Activated CD8-positive, alpha-beta T cell treated with anti-CD3 and anti-CD28 coated beads, Interleukin-2, amount 10 ng/mL, durations not matched to agents 7 days and 5 days (primary cell): Measurements from ENCODE around the gene CSMD2. TPM values are rescaled to one million over a fixed set of nuclear protein-coding genes. Genes with fewer than 3 reads are reported as not detected.

Source experiments
- ATAC-seq: fragments of 150-1000 bp; cut with Tn5 transposase; one replicate; pipeline ENCODE4 v1.10.0; 2021; ENCODE audit warnings: moderate library complexity
- CTCF ChIA-PET: fragments of 350-600 bp; sonication (Branson Sonifier 250); formaldehyde crosslinking; loops from one replicate; lab custom pipeline; 2021; ENCODE audit warnings: antibody characterized with exemption; lab: Charles Lee
- POLR2A ChIA-PET: fragments of 350-600 bp; sonication (Branson Sonifier 250); formaldehyde crosslinking; loops from one replicate; lab custom pipeline; 2021; ENCODE audit warnings: antibody characterized with exemption; lab: Charles Lee
- DNase-seq: peaks from one replicate; pipeline ENCODE4 v3.0.0-alpha.2; 2020
- H3K27ac Mint-ChIP-seq: one replicate; pipeline ENCODE4 v1.8.0; 2021; ENCODE audit warnings: mild to moderate bottlenecking, mixed read lengths
- H3K27me3 Mint-ChIP-seq: one replicate; pipeline ENCODE4 v1.8.0; 2021; ENCODE audit warnings: low read depth, mixed read lengths
- H3K36me3 Mint-ChIP-seq: one replicate; pipeline ENCODE4 v1.8.0; 2021; ENCODE audit warnings: low read depth, mixed read lengths
- H3K4me1 Mint-ChIP-seq: one replicate; pipeline ENCODE4 v1.8.0; 2021; ENCODE audit warnings: low read depth, mixed read lengths
- H3K4me3 Mint-ChIP-seq: one replicate; pipeline ENCODE4 v1.8.0; 2021; ENCODE audit warnings: mild to moderate bottlenecking, mixed read lengths
- H3K9me3 Mint-ChIP-seq: one replicate; pipeline ENCODE4 v1.8.0; 2022; ENCODE audit warnings: mixed read lengths; ENCODE audit not compliant: insufficient read depth
- total RNA-seq, 2 experiments: library from RNA; stranded (reverse); gene quantifications; one replicate each; pipeline ENCODE4 v1.2.3, GENCODE V29; 2021

CSMD2 gene
- total RNA-seq, 2 experiments from 2014 or later = not detected

GRCh38 chr1:33792651-33793050, 372.4 kb downstream of the CSMD2 start:
- no peak overlapping the region for H3K27ac Mint-ChIP-seq
- no peaks in the 10 kb centered on the region for H3K36me3 Mint-ChIP-seq
- DNase-seq (no peak), ATAC-seq (no peak)
- H3K9me3 Mint-ChIP-seq = no peaks in the 10 kb centered on the region
- CTCF ChIA-PET = no interaction called here
- H3K4me1 Mint-ChIP-seq = peaks cover 14% of the 10 kb centered on the region
- H3K27me3 Mint-ChIP-seq = peaks cover 7% of the 10 kb centered on the region
- no peak overlapping the region for H3K4me3 Mint-ChIP-seq
- POLR2A ChIA-PET = no interaction called here

DNA sequence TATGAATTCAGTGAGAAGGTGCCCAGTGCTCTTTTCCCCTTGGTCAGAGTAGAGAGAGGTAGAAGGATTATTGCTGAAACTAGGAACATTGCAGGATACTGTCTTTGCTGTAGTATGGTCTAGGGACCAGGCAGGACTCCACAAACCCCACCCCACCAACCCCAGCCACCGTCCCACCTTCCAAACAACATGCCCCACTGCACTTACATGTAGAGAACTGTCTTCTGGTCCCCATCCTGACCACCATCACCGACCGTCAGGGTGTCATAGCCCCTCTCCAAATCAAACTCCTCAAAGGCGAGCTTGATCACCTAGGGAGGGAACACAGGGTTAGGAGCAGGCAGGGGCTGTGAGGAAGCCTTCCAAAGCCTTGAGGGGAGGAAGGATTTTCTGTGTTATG, 372.8 kb downstream of the CSMD2 start:
- H3K27ac Mint-ChIP-seq = no peak overlapping the region
- no peak for DNase-seq
- peaks cover 14% of the 10 kb centered on the region for H3K4me1 Mint-ChIP-seq
- no peak for ATAC-seq
- POLR2A ChIA-PET = no interaction called here
- no peak overlapping the region for H3K4me3 Mint-ChIP-seq
- CTCF ChIA-PET = no interaction called here
- H3K36me3 Mint-ChIP-seq = no peaks in the 10 kb centered on the region
- peaks cover 7% of the 10 kb centered on the region for H3K27me3 Mint-ChIP-seq
- no peaks in the 10 kb centered on the region for H3K9me3 Mint-ChIP-seq

DNA sequence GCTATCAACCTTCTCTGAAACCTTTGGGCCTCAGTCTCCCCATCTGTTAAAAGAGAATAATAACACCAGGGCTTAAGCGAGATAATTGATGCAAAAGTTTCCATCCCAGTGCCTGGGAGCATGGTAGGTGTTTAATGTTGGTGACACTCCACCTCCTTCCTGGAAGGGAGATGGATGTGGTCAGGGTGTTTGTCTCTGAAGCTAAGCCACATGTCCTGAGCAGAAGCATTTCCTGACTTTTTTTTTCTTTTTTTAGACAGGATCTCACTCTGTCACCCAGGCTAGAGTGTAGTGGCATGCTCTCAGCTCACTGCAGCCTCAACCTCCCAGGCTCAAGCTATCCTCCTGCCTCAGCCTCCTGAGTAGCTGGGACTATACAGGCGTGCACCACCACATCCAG, 373.8 kb downstream of the CSMD2 start:
- DNase-seq = peak; percentile 37
- Mint-ChIP-seq H3K36me3 (no peaks in the 10 kb centered on the region), H3K27ac (no peak overlapping the region), H3K4me3 (no peak overlapping the region), H3K27me3 (peaks cover 7% of the 10 kb centered on the region), H3K4me1 (peaks cover 14% of the 10 kb centered on the region), H3K9me3 (no peaks in the 10 kb centered on the region)
- ATAC-seq = peak; percentile 49
- ChIA-PET CTCF (no interaction called here), POLR2A (no interaction called here)

DNA sequence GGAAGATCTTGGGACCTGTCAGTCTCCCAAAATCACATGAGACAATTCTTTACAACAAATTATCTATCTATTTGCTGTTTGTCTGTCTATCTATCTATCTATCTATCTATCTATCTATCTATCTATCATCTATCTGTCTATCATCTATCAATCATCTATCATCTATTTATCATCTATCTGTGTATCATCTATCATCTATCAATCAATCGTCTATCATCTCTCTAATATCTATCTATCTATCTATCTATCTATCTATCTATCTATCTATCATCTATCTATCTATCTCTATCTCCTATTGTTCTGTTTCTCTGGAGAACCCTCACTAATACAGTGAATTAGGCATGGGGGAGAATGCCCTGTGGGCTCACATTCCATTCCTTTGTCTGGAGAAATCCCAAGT, 374.5 kb downstream of the CSMD2 start:
- ChIA-PET POLR2A (no interaction called here), CTCF (no interaction called here)
- Mint-ChIP-seq H3K4me3 (no peak overlapping the region), H3K27ac (no peak overlapping the region), H3K27me3 (peaks cover 9% of the 10 kb centered on the region), H3K4me1 (peaks cover 14% of the 10 kb centered on the region), H3K9me3 (no peaks in the 10 kb centered on the region), H3K36me3 (no peaks in the 10 kb centered on the region)
- DNase-seq (no peak), ATAC-seq (no peak)

DNA sequence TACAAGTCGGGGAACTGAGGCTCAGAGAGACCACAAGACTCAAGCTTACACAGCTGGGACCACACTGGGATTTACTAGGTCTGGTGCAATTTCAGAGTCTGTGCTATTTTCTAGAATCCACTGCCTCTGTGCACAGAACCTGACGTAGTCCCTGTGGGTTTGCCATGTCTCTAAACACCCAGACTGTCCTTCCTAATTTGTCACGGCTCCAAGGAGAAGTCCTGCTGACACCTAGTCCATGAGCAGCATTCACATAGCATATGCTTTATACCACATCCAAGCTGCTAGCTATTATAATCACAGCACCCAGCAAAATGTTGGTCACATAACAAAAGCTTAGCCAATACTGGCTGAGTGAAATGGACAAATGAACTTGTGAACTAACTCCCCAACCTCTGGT, 380.2 kb downstream of the CSMD2 start:
- Mint-ChIP-seq H3K27ac (no peak overlapping the region), H3K36me3 (no peaks in the 10 kb centered on the region), H3K27me3 (peaks cover 4% of the 10 kb centered on the region), H3K4me1 (no peaks in the 10 kb centered on the region), H3K4me3 (no peak overlapping the region), H3K9me3 (no peaks in the 10 kb centered on the region)
- POLR2A ChIA-PET = no interaction called here
- DNase-seq = no peak
- CTCF ChIA-PET = interaction anchor here (1.1 kb wide), 1 partner anchor 15 kb away, joined by 3 read pairs; no protein-coding TSS in a partner anchor
- ATAC-seq = no peak

- no peaks in the 10 kb centered on the region for H3K4me1 Mint-ChIP-seq
- no peak overlapping the region for H3K4me3 Mint-ChIP-seq
- CTCF ChIA-PET = no interaction called here
- no peak for ATAC-seq
- POLR2A ChIA-PET = no interaction called here
- no peaks in the 10 kb centered on the region for H3K9me3 Mint-ChIP-seq
- peaks cover 2% of the 10 kb centered on the region for H3K27me3 Mint-ChIP-seq
- no peak overlapping the region for H3K27ac Mint-ChIP-seq
- H3K36me3 Mint-ChIP-seq = no peaks in the 10 kb centered on the region
- DNase-seq = no peak
Observed at GRCh38 chr1:33782776-33783175, 382.3 kb downstream of the CSMD2 start.

DNA sequence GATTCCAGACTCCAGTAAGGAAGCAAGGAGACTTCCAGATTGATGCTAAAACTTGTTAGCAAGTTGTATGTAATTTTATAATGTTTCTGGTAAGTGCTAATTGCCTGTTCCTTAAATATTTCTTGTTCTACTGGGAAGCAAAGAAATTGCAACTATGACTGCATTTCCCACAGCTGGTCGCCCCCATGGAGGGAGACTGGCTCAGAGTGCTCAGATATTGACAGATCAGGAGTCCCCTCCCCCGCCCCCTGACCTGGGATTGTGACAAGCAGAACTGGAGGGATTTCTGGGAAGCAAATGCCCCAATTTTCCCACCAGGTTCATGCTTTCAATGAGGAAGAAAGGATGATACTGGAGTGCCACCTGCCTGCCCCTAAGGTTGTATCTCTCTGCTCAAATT, 383.4 kb downstream of the CSMD2 start:
- ChIA-PET POLR2A (no interaction called here), CTCF (no interaction called here)
- H3K27ac Mint-ChIP-seq = no peak overlapping the region
- H3K4me3 Mint-ChIP-seq = no peak overlapping the region
- H3K9me3 Mint-ChIP-seq = no peaks in the 10 kb centered on the region
- H3K27me3 Mint-ChIP-seq = peaks cover 2% of the 10 kb centered on the region
- ATAC-seq (no peak), DNase-seq (no peak)
- H3K36me3 Mint-ChIP-seq = no peaks in the 10 kb centered on the region
- no peaks in the 10 kb centered on the region for H3K4me1 Mint-ChIP-seq

GRCh38 chr1:33777337-33777736, 387.7 kb downstream of the CSMD2 start:
- ChIA-PET CTCF (no interaction called here), POLR2A (interaction anchor here (0.7 kb wide), 1 partner anchor 110 kb away, joined by 3 read pairs; no protein-coding TSS in a partner anchor)
- Mint-ChIP-seq H3K27me3 (no peaks in the 10 kb centered on the region), H3K36me3 (no peaks in the 10 kb centered on the region), H3K27ac (no peak overlapping the region), H3K4me3 (no peak overlapping the region), H3K4me1 (no peaks in the 10 kb centered on the region), H3K9me3 (no peaks in the 10 kb centered on the region)
- DNase-seq = no peak
- ATAC-seq = no peak

GRCh38 chr1:33768821-33769220, 396.2 kb downstream of the CSMD2 start:
- H3K36me3 Mint-ChIP-seq = no peaks in the 10 kb centered on the region
- no peaks in the 10 kb centered on the region for H3K9me3 Mint-ChIP-seq
- H3K4me1 Mint-ChIP-seq = no peaks in the 10 kb centered on the region
- H3K4me3 Mint-ChIP-seq = no peak overlapping the region
- POLR2A ChIA-PET = no interaction called here
- H3K27ac Mint-ChIP-seq = no peak overlapping the region
- peaks cover 6% of the 10 kb centered on the region for H3K27me3 Mint-ChIP-seq
- no peak for DNase-seq
- CTCF ChIA-PET = no interaction called here
- no peak for ATAC-seq

GRCh38 chr1:33768106-33768505, 396.9 kb downstream of the CSMD2 start:
- Mint-ChIP-seq H3K27ac (no peak overlapping the region), H3K36me3 (no peaks in the 10 kb centered on the region), H3K27me3 (peaks cover 6% of the 10 kb centered on the region), H3K4me3 (no peak overlapping the region), H3K9me3 (no peaks in the 10 kb centered on the region), H3K4me1 (no peaks in the 10 kb centered on the region)
- DNase-seq = no peak
- no peak for ATAC-seq
- ChIA-PET POLR2A (no interaction called here), CTCF (no interaction called here)

DNA sequence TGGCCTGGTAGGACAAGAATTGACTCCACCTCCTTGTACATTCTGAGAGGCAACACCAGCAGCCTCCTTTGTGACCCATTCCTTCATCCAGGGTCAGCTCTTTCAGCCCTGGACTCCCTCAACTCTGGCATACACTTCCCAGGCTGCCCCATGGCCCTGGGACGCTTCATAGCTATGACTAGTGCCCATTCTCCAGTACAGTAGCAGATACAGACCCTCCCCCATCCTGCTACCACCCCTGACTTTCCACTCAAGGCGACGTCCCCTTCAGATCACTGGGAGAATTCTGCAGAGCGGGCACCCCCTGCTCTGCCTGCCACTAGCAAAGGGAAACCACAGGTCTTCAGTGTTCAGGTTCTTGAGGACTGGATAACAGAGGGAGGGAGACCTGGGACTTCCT, 400.9 kb downstream of the CSMD2 start:
- Mint-ChIP-seq H3K27ac (no peak overlapping the region), H3K36me3 (no peaks in the 10 kb centered on the region), H3K27me3 (peaks cover 6% of the 10 kb centered on the region), H3K4me3 (no peak overlapping the region), H3K9me3 (no peaks in the 10 kb centered on the region), H3K4me1 (no peaks in the 10 kb centered on the region)
- no peak for DNase-seq
- ChIA-PET POLR2A (no interaction called here), CTCF (no interaction called here)
- no peak for ATAC-seq

DNA sequence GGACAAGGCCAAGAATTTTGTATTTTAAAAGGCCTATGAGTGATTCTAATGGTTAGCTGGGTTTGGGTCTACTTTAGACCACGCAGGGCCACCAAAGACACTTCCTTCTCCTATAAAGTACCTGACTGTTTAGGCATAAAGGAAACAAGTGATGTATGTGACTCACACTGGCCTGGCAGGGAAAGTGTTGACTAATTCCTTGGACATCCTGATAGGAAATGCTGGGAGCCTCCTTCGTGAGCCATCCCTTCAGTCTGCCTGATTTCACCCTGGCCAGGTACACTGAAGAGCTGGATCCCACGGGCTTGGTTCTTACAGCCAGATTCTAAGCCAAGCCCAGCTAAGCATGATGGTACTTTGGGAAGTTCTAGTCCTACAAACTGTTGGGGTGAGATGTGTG, 401.6 kb downstream of the CSMD2 start:
- DNase-seq (no peak), ATAC-seq (no peak)
- H3K36me3 Mint-ChIP-seq = no peaks in the 10 kb centered on the region
- no peak overlapping the region for H3K27ac Mint-ChIP-seq
- ChIA-PET POLR2A (no interaction called here), CTCF (no interaction called here)
- H3K4me3 Mint-ChIP-seq = no peak overlapping the region
- peaks cover 5% of the 10 kb centered on the region for H3K27me3 Mint-ChIP-seq
- no peaks in the 10 kb centered on the region for H3K4me1 Mint-ChIP-seq
- no peaks in the 10 kb centered on the region for H3K9me3 Mint-ChIP-seq

GRCh38 chr1:33762962-33763361, 402.1 kb downstream of the CSMD2 start:
- DNase-seq (no peak), ATAC-seq (no peak)
- H3K9me3 Mint-ChIP-seq = no peaks in the 10 kb centered on the region
- H3K4me1 Mint-ChIP-seq = no peaks in the 10 kb centered on the region
- no peak overlapping the region for H3K4me3 Mint-ChIP-seq
- no peaks in the 10 kb centered on the region for H3K36me3 Mint-ChIP-seq
- ChIA-PET POLR2A (no interaction called here), CTCF (no interaction called here)
- H3K27ac Mint-ChIP-seq = no peak overlapping the region
- peaks cover 3% of the 10 kb centered on the region for H3K27me3 Mint-ChIP-seq
